Ovary (tissue), 3 donors: ENCODE results near the gene DUSP7.

Experiments
- EP300 ChIP-seq: sonication (generic); formaldehyde crosslinking; IDR thresholded peaks from one replicate; pipeline ENCODE4 v1.6.1; 2017; ENCODE audit warnings: antibody characterized with exemption
- TF ChIP-seq, protein P1 (sequence below), 3 donors: fragments of 450-650 bp in 2 of 3; fragments of 200-600 bp in 1 of 3; IDR thresholded peaks; one replicate each; pipeline versions ENCODE4 v1.5.1 to v1.8.0; 2016 to 2022; ENCODE audit warnings: antibody characterized with exemption in 3 of 3, mild to moderate bottlenecking in 1 of 3
- donor health status: DM: no; HTN: no; CAD: no.

DNA sequence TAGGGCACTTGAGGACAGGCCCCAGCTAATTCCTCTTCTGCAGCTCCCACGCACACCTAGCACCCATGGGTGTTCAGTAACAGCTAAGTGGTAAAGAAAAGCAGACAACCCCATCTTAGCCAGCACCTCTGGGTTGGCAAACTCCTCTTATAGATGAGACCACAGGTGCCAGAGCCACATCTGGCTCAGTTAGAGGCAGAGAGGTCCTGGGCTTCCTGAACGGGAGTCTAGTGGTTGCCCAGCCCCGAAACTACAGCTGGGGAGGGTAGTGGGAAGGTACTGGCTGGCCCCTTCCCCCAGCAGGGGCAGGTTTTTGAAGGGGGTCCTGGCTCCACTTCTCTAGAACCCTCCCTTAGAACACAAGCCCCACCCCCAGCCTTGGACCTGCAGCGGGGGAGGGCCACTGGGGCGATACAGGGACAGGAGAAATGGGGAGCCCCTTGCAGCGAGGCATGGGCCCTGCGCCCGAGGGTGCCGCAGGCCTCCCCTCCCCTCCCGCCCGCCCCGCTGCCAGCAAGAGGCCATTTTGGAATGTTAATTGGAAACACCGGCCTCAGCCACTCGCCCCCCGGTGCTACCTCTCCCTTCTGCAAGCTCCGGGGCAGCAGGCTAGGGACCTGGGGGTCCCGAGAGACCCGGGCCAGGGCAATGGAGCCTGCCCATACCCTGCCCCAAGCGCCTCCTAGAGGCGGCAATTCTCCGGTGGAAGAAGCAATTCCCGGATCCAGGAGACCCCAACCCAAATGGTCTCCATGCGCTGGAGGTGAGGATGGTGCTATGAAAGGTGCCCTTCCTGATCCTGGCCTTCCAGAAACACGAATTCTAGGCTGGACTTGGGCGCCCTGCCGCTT is 1.5 kb downstream of the DUSP7 start:
- TF ChIP-seq, protein P1, sequence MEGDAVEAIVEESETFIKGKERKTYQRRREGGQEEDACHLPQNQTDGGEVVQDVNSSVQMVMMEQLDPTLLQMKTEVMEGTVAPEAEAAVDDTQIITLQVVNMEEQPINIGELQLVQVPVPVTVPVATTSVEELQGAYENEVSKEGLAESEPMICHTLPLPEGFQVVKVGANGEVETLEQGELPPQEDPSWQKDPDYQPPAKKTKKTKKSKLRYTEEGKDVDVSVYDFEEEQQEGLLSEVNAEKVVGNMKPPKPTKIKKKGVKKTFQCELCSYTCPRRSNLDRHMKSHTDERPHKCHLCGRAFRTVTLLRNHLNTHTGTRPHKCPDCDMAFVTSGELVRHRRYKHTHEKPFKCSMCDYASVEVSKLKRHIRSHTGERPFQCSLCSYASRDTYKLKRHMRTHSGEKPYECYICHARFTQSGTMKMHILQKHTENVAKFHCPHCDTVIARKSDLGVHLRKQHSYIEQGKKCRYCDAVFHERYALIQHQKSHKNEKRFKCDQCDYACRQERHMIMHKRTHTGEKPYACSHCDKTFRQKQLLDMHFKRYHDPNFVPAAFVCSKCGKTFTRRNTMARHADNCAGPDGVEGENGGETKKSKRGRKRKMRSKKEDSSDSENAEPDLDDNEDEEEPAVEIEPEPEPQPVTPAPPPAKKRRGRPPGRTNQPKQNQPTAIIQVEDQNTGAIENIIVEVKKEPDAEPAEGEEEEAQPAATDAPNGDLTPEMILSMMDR (IDR thresholded peaks at IDR 0.05): no peak
- TF ChIP-seq EP300: no peak
